ENCODE data around the gene ZNF577. TPM values are rescaled to one million over a fixed set of nuclear protein-coding genes. Genes with fewer than 3 reads are reported as not detected.

ZNF577 gene
- 10 to 100 TPM; 18.5 to 21.0 TPM for total RNA-seq
- 1 to 10 TPM; 2.2 to 4.5 TPM for polyA plus RNA-seq

DNA sequence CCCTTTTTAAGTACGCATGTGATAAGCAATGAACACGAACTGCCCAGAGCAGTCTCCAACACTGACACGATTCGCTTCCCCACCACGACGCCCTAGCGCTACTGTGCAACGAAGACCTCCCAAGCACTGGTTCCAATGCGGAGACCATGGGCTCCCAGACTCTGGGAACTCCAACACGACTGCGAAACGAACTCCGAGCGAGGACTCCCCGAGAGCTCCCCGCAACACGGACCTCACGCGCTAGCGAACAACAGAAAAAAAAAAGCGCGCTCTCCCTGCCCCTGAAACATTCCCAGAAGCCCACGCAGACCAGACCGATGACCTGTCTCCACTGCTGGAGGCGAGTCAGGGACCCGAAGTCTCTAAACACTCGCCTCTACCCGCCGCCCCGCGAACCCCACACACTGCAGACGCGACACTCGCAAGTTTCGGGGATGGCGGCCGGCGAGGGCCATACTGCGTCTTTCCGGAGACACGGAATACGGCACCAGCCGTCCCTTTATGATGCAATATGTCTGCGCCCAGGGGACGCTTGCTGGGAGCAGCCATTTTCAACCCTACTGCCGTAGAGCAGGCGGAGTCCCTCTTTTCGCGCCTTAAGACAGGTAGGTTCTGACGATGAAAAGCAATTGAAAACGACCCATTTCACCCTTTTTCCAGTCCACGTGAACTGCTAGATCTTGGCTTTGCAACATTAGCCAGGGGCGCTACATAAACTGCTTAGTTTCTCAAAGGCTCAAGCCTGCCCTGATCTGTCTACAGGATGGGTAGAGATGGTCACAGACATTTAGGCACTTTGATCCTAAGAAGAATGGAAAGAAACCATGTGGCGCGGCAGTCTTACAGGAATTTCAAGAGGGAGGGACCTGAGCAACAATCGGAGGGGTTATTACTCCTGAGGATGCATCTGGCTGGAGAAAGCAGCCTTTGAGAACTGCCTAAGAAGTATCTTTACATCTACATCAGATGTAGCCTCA lies at the start of gene ZNF577:
Gene ZNF577 (minus strand): TSS at position 430 of the 977 bp plus-strand sequence. CDS start 7,569 bp downstream, outside the sequence.
- H3K9me3 Mint-ChIP-seq = peaks cover 0 to 96% (median 88%) of the 10 kb centered on the region in 8 donors
- intact Hi-C loops (cut with micrococcal nuclease) = no loop called here
- peaks cover 23 to 70% of the 10 kb centered on the region in 2 donors for H3K9me3 ChIP-seq (ENCODE audit: control insufficient read depth in 1 of 2, low read length in 2 of 2)
- CTCF ChIA-PET (ENCODE audit: partially characterized antibody) = no interaction called here
- peaks cover 23% of the 10 kb centered on the region for H3K36me3 ChIP-seq (ENCODE audit: insufficient read depth, low read length)
- DNase-seq = peak; percentile 65 to 83 (median 73)
- POLR2A ChIA-PET (ENCODE audit: partially characterized antibody) = interaction anchor here (1.1 kb wide), 1 partner anchor 14 kb away, joined by 3 read pairs; no protein-coding TSS in a partner anchor
- no peaks in the 10 kb centered on the region for H3K27me3 Mint-ChIP-seq
- H3K27ac Mint-ChIP-seq = peak within 1 kb of the TSS; percentile 60 to 97 (median 96)
- H3K4me3 ChIP-seq (ENCODE audit: low read length in 2 of 2) = peak within 1 kb of the TSS; percentile 21 to 32
- H3K27me3 ChIP-seq (ENCODE audit: insufficient read depth, low read length) = no peaks in the 10 kb centered on the region
- peaks cover 61 to 78% of the 10 kb centered on the region in 2 donors for H3K36me3 Mint-ChIP-seq
- H3K4me3 Mint-ChIP-seq = peak within 1 kb of the TSS; percentile 89 to 98 (median 95)
- H3K4me1 Mint-ChIP-seq = peaks cover 0 to 7% (median 2%) of the 10 kb centered on the region in 4 donors
- H3K27ac ChIP-seq (ENCODE audit: low read depth, low read length) = peak within 1 kb of the TSS; percentile 19
- H3K4me1 ChIP-seq (ENCODE audit: insufficient read depth, low read length) = no peaks in the 10 kb centered on the region

GRCh38 chr19:51931921-51932320 lies 44.2 kb upstream of the ZNF577 start:
- Mint-ChIP-seq H3K4me1 (peaks cover 13 to 34% (median 18%) of the 10 kb centered on the region in 4 donors), H3K36me3 (peaks cover 85 to 86% of the 10 kb centered on the region in 2 donors), H3K27ac (no peak overlapping the region), H3K27me3 (no peaks in the 10 kb centered on the region), H3K4me3 (peak overlapping the region in 1 of 8 donors; percentile 53), H3K9me3 (peaks cover 2 to 83% (median 60%) of the 10 kb centered on the region in 8 donors)
- peaks cover 6 to 26% of the 10 kb centered on the region in 2 donors for H3K9me3 ChIP-seq (ENCODE audit: control insufficient read depth in 1 of 2, low read length in 2 of 2)
- H3K36me3 ChIP-seq (ENCODE audit: insufficient read depth, low read length) = peaks cover 45% of the 10 kb centered on the region
- H3K4me1 ChIP-seq (ENCODE audit: insufficient read depth, low read length) = peaks cover 11% of the 10 kb centered on the region
- intact Hi-C loops (cut with micrococcal nuclease) = no loop called here
- H3K4me3 ChIP-seq (ENCODE audit: low read length in 2 of 2) = no peak overlapping the region
- DNase-seq = no peak
- H3K27ac ChIP-seq (ENCODE audit: low read depth, low read length) = no peak overlapping the region
- POLR2A ChIA-PET (ENCODE audit: partially characterized antibody) = interaction anchor here (0.6 kb wide), 1 partner anchor 32 kb away, joined by 3 read pairs; no protein-coding TSS in a partner anchor
- H3K27me3 ChIP-seq (ENCODE audit: insufficient read depth, low read length) = no peaks in the 10 kb centered on the region
- CTCF ChIA-PET (ENCODE audit: partially characterized antibody) = interaction anchor here (0.6 kb wide), 1 partner anchor 214 kb away, joined by 3 read pairs; no protein-coding TSS in a partner anchor

GRCh38 chr19:51927859-51928258 lies 40.1 kb upstream of the ZNF577 start:
- Mint-ChIP-seq H3K27me3 (peaks cover 0 to 2% of the 10 kb centered on the region in 2 donors), H3K9me3 (peaks cover 4 to 83% (median 65%) of the 10 kb centered on the region in 8 donors), H3K4me3 (peak overlapping the region; percentile 93 to 99 (median 98)), H3K4me1 (peaks cover 16 to 38% (median 24%) of the 10 kb centered on the region in 4 donors), H3K36me3 (peaks cover 61 to 66% of the 10 kb centered on the region in 2 donors), H3K27ac (peak overlapping the region in 5 of 7 donors; percentile 82 to 97 (median 93))
- Histone ChIP-seq H3K27me3 (ENCODE audit: insufficient read depth, low read length) (no peaks in the 10 kb centered on the region), H3K36me3 (ENCODE audit: insufficient read depth, low read length) (peaks cover 11% of the 10 kb centered on the region), H3K9me3 (ENCODE audit: control insufficient read depth in 1 of 2, low read length in 2 of 2) (peaks cover 0 to 9% of the 10 kb centered on the region in 2 donors), H3K4me1 (ENCODE audit: insufficient read depth, low read length) (peaks cover 11% of the 10 kb centered on the region), H3K27ac (ENCODE audit: low read depth, low read length) (peak overlapping the region; percentile 55), H3K4me3 (ENCODE audit: low read length in 2 of 2) (peak overlapping the region; percentile 85 to 91)
- ChIA-PET CTCF (ENCODE audit: partially characterized antibody) (no interaction called here), POLR2A (ENCODE audit: partially characterized antibody) (interaction anchor here (1.5 kb wide), 1 partner anchor 120 kb away, joined by 5 read pairs; no protein-coding TSS in a partner anchor)
- DNase-seq = no peak
- intact Hi-C loops (cut with micrococcal nuclease) = loop anchor here (1.0 to 10.0 kb wide), 6 partner anchors 23 to 337 kb away; partner anchors contain the start of genes ZNF350, ZNF649 and ZNF766

GRCh38 chr19:51926784-51927741 lies 39.3 kb upstream of the ZNF577 start, which contains the start of gene ZNF613:
ZNF613 (plus strand) TSS chr19:51927472; CDS start chr19:51936221, 8,749 bp downstream.
- Mint-ChIP-seq H3K27ac (peak within 1 kb of the TSS; percentile 82 to 97 (median 95)), H3K27me3 (peaks cover 0 to 2% of the 10 kb centered on the region in 2 donors), H3K36me3 (peaks cover 58 to 65% of the 10 kb centered on the region in 2 donors), H3K4me1 (peaks cover 16 to 38% (median 24%) of the 10 kb centered on the region in 4 donors), H3K9me3 (peaks cover 4 to 85% (median 70%) of the 10 kb centered on the region in 8 donors), H3K4me3 (peak within 1 kb of the TSS; percentile 93 to 99 (median 98))
- CTCF ChIA-PET (ENCODE audit: partially characterized antibody) = no interaction called here
- H3K27ac ChIP-seq (ENCODE audit: low read depth, low read length) = peak within 1 kb of the TSS; percentile 55
- peaks cover 4% of the 10 kb centered on the region for H3K36me3 ChIP-seq (ENCODE audit: insufficient read depth, low read length)
- peak within 1 kb of the TSS; percentile 85 to 91 for H3K4me3 ChIP-seq (ENCODE audit: low read length in 2 of 2)
- POLR2A ChIA-PET (ENCODE audit: partially characterized antibody) = interaction anchor here (0.8 to 1.5 kb wide), 7 partner anchors 22 to 262 kb away, joined by 3 to 5 read pairs (median 3); partner anchors contain the start of genes ZNF614 and ZNF649
- no peaks in the 10 kb centered on the region for H3K27me3 ChIP-seq (ENCODE audit: insufficient read depth, low read length)
- peak; percentile 81 to 89 (median 85) for DNase-seq
- peaks cover 0 to 13% of the 10 kb centered on the region in 2 donors for H3K9me3 ChIP-seq (ENCODE audit: control insufficient read depth in 1 of 2, low read length in 2 of 2)
- H3K4me1 ChIP-seq (ENCODE audit: insufficient read depth, low read length) = peaks cover 11% of the 10 kb centered on the region
- intact Hi-C loops (cut with micrococcal nuclease) = loop anchor here (1.0 to 10.0 kb wide), 6 partner anchors 22 to 338 kb away; partner anchors contain the start of genes ZNF350, ZNF649 and ZNF766

- Histone ChIP-seq H3K27ac (ENCODE audit: low read depth, low read length) (peak overlapping the region; percentile 55), H3K36me3 (ENCODE audit: insufficient read depth, low read length) (peaks cover 4% of the 10 kb centered on the region), H3K9me3 (ENCODE audit: control insufficient read depth in 1 of 2, low read length in 2 of 2) (peaks cover 3 to 19% of the 10 kb centered on the region in 2 donors), H3K4me3 (ENCODE audit: low read length in 2 of 2) (peak overlapping the region; percentile 85 to 91), H3K27me3 (ENCODE audit: insufficient read depth, low read length) (no peaks in the 10 kb centered on the region), H3K4me1 (ENCODE audit: insufficient read depth, low read length) (peaks cover 11% of the 10 kb centered on the region)
- no peak for DNase-seq
- H3K9me3 Mint-ChIP-seq = peaks cover 2 to 85% (median 70%) of the 10 kb centered on the region in 8 donors
- H3K36me3 Mint-ChIP-seq = peaks cover 56 to 62% of the 10 kb centered on the region in 2 donors
- POLR2A ChIA-PET (ENCODE audit: partially characterized antibody) = interaction anchor here (0.8 to 1.5 kb wide), 7 partner anchors 22 to 263 kb away, joined by 3 to 5 read pairs (median 3); partner anchors contain the start of genes ZNF614 and ZNF649
- intact Hi-C loops (cut with micrococcal nuclease) = loop anchor here (2.0 to 10.0 kb wide), 3 partner anchors 214 to 338 kb away; partner anchors contain the start of gene ZNF766
- H3K4me1 Mint-ChIP-seq = peaks cover 16 to 38% (median 24%) of the 10 kb centered on the region in 4 donors
- H3K27ac Mint-ChIP-seq = peak overlapping the region; percentile 82 to 97 (median 95)
- H3K4me3 Mint-ChIP-seq = peak overlapping the region; percentile 93 to 99 (median 98)
- CTCF ChIA-PET (ENCODE audit: partially characterized antibody) = no interaction called here
- H3K27me3 Mint-ChIP-seq = peaks cover 0 to 2% of the 10 kb centered on the region in 2 donors
Observed at GRCh38 chr19:51926426-51926783, 38.7 kb upstream of the ZNF577 start.

DNA sequence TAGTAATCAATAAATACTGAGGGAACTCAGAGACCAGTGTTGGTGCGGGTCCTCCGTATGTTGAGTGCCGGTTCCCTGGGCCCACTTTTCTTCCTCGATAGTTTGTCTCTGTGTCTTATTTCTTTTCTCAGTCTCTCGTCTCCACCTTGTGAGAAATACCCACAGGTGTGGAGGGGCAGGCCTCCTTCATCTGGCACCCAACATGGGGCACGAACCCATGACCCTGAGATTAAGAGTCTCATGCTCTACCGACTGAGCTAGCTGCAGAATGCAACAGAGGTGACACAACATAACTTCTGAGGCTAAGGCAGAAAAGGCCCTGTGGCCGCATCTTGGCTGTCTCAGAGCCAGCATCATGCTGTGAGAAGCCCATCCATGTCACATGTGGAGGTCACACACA lies 34.2 kb upstream of the ZNF577 start:
- peaks cover 0 to 2% of the 10 kb centered on the region in 2 donors for H3K27me3 Mint-ChIP-seq
- Histone ChIP-seq H3K4me3 (ENCODE audit: low read length in 2 of 2) (no peak overlapping the region), H3K4me1 (ENCODE audit: insufficient read depth, low read length) (no peaks in the 10 kb centered on the region), H3K36me3 (ENCODE audit: insufficient read depth, low read length) (no peaks in the 10 kb centered on the region), H3K9me3 (ENCODE audit: control insufficient read depth in 1 of 2, low read length in 2 of 2) (peaks cover 6 to 45% of the 10 kb centered on the region in 2 donors), H3K27me3 (ENCODE audit: insufficient read depth, low read length) (no peaks in the 10 kb centered on the region), H3K27ac (ENCODE audit: low read depth, low read length) (no peak overlapping the region)
- ChIA-PET CTCF (ENCODE audit: partially characterized antibody) (no interaction called here), POLR2A (ENCODE audit: partially characterized antibody) (no interaction called here)
- no peak overlapping the region for H3K4me3 Mint-ChIP-seq
- H3K27ac Mint-ChIP-seq = no peak overlapping the region
- intact Hi-C loops (cut with micrococcal nuclease) = loop anchor here (10.0 kb wide), 1 partner anchor 343 kb away; the partner anchor contains the start of gene ZNF766
- DNase-seq = no peak
- peaks cover 4 to 9% (median 5%) of the 10 kb centered on the region in 4 donors for H3K4me1 Mint-ChIP-seq
- H3K36me3 Mint-ChIP-seq = peaks cover 27 to 36% of the 10 kb centered on the region in 2 donors
- H3K9me3 Mint-ChIP-seq = peaks cover 2 to 99% (median 92%) of the 10 kb centered on the region in 8 donors

Measured in CD4-positive, alpha-beta memory T cell (primary cell).